Stimulated activated CD8-positive, alpha-beta memory T cell treated with anti-CD3 and anti-CD28 coated beads, Interleukin-2, amount 100 ng/mL, for 1 hour (primary cell): Measurements from ENCODE around the gene CCDC136.

Experiments used
- DNase-seq, 2 donors: peaks; one replicate each; pipeline ENCODE4 v3.0.0-alpha.2; 2020; ENCODE audit warnings: low read depth in 2 of 2

CCDC136 gene

DNA sequence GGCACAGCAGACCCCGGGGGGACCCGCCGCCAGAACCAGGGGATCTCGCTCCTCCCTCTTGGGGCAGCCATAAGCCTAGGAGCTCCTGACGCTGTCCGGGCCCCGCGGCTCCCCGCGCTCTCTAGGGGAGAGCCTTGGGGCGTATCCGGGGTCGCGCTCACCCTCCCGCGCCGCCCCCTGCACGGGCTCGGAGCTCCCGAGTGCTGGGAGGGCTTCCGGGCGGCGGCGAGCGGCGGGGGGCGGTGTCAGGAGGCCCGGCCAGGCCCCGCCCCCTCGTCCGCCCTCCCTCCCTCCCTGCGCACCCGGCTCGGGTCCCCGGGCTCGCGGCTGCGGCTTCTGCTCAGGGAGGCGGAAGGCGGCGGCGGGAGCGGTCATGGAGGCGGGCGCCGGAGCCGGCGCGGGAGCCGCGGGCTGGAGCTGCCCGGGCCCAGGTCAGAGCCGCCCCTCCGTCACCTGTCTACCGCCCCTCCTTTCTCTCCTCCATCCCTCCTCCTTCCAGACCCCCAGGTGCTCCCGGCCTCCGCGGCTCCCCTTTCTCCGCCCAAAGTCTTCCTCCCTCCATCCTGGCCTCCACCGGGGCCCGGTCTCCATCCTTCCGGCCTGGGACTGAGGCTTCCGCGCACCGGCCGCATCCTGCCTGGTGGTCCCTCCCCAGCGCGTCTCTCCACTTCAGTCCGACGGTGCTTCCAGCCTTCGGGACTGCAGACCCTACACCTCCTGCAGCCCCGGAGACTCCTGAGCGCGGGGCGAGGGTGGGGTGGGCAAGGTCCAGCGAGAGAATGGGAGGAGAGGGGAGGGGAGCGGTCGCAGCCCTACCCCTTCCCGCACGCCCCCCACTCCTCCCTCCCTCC lies at the start of gene CCDC136:
Gene CCDC136, plus strand, starts transcription at position 848 of the 851 bp plus-strand sequence. CDS start 444 bp downstream, outside the sequence.
- DNase-seq, result peak; percentile 52 to 67

DNA sequence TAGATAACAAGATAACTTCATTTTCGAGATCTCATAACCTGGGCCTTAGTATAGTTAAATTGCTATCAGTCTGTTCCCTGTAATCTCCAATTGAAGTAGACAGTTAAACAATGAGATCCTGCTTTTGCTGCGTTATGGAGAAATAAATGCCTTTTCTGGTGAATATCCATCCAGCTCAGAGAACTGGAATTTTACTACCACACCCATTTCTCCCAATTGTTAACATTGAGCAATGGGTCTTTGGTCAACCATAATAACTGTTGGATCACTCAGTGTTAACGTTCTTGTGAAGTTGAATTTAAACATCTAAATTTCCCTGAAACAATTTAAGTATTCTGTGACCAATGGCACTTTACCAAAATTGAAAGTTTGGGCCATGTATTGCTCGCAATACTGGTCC lies 49.6 kb upstream of the CCDC136 start:
- no peak for DNase-seq

GRCh38 chr7:128743112-128743772 lies 48.5 kb upstream of the CCDC136 start:
- no peak for DNase-seq

- no peak for DNase-seq
These were observed 47.3 kb upstream of the CCDC136 start for GRCh38 chr7:128744366-128744905.

DNA sequence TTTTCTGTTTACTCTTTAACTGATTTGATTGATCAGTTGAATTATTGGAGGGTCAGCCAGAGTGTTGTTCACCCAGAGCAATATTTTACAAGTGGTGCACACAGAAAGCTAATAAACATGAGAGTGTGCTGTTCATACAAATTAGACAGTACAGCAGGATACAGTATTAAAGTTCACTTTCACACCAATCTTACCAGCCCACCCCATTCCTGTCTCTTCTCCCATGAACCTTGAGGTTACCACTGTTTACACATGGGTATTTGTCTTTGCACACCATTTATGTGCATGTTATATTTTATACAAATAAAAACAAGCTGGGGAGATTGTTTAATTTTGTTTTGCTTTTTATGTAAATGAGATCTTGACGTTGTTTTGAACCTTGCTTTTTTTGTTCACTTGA lies 46.1 kb upstream of the CCDC136 start:
- DNase-seq, result no peak

GRCh38 chr7:128747327-128748079 lies 44.3 kb upstream of the CCDC136 start:
- no peak for DNase-seq

DNA sequence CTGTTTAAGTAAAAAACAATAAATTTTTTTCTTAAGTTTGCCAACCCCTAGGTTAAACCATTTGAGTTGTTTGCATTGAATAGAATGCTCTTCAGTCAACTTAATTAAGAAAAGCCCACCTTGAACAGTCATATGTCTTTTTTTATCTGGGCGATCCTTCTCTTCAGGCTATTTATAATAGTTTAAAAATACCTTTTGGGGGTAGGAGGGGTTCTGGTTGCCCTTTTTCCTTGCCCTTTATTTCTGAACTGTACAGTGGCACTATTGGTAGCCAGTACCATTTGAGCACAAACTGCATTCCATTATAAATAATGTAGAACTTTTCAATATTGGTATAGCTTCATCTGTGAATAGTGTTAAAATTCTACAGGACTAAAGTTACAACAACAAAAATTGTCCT lies 39.5 kb upstream of the CCDC136 start:
- DNase-seq, result no peak

DNA sequence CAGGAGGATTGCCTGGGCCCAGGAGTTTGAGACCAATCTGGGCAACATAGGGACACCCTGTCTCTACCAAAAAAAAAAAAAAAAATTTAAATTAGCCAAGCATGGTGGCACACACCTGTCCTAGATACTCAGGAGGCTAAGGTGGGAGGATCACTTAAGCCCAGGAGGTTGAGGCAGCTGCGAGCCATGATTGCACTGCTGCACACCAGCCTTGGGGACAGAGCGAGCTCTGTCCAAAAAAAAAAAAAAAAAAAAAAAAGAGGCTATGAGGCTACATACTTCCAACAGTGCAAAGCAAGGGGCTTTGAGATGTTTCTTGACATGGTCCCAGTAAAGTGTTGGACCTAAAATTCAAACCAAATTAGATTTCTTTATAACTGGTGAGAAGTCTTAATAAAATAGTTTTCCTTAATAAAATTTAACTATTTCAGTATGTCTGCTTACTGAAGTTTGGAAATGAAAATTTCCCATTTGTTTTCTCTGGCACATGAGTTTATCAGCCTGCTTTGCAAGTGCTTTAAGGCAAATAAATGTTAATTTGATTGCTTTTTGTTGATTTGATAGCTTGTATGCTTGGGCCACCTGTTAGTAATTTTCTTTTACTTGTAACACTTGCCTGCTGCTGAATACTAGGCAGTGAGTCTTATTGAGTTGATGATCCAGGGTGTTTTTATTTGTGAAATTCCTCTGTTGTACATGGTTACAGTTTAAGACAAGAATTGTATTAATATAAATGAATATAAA lies 36.5 kb upstream of the CCDC136 start:
- no peak for DNase-seq

DNA sequence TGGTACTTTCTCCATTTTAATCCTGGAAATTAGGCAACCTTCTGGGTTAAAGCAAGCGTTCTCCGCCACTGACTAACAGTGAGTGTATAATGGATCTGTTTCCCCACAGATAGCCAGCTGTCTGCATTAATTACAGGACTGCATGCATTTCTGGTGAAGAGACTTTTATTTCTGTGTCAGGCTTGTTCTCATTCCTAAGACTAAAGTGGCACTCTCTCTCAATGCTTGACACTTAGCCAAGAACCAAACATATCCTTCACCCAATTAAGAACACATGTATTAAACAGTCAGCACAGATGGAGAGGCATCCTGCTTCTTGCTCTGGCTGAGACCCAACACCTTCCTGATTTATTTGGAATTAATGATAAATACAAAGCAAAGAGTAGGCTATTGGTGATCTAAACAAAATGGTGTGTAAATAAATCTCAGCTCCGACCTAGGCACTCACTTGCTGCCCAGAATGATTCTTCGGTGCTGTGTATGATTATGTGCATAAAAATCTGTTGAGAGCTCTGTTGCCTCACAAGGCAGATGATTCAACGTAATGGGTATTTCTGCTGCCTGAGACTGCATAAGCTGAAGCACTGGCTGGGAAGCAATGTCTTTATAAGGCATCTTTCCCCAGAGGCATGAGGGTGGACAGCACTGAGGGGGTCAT lies 35.8 kb upstream of the CCDC136 start:
- no peak for DNase-seq

DNA sequence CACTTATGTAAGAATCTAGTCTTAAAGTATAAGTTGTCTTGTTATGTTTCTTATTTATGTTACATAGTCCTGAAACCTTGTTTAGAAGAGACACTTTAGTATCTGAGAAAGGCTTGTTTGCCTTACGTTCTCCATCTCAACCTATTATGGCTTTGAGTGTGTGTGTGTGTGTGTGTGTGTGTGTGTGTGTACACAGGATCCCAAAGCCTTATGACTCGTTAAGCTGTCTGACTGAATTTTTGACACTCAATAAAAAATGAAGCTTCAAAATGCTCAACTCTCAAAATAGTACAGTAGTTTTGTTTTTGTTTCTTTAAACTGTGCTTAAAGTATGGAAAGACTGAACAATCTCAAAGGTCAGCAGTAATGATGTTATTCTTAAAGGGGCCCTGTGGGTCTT lies 34.6 kb upstream of the CCDC136 start:
- DNase-seq, result no peak

DNA sequence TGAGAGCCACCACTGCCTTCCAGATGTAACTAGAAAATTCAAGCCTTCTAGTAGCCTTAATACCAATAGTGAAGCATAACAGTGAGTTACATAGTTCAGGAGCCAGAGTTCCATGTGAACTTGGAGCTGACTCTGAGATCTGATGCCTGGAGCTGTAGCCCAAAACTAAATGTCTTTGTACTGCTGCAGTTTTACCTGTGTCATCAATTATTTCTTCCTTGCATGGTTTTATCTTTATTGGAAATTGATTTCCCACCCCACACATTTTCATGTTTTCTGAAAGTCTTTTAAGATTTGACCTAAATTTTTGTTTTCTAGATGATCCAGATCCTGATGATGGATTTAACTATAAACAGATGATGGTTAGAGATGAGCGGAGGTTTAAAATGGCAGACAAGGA lies 33.2 kb upstream of the CCDC136 start:
- DNase-seq, result no peak

- DNase-seq, result no peak
These were observed 32.5 kb upstream of the CCDC136 start for GRCh38 chr7:128759242-128759641.

DNA sequence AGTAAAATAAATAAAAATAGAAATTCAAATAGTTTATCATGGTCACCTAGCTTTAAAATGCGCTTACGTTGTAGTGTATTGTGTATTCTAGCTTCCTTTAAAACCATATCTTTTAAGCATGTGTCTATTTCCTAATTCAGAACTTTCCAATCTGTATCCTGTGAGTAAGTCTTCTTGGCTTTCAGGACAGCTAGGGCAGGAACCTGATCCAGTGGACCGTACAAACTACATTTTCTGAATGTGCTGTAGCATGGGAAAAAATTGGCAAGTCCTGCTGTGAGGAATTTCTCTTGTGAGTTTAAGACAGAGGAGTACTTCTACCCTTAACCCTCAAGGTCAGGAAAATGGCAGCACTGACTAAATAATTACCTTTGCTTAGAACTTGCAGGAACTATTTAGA lies 28.2 kb upstream of the CCDC136 start:
- no peak for DNase-seq

DNA sequence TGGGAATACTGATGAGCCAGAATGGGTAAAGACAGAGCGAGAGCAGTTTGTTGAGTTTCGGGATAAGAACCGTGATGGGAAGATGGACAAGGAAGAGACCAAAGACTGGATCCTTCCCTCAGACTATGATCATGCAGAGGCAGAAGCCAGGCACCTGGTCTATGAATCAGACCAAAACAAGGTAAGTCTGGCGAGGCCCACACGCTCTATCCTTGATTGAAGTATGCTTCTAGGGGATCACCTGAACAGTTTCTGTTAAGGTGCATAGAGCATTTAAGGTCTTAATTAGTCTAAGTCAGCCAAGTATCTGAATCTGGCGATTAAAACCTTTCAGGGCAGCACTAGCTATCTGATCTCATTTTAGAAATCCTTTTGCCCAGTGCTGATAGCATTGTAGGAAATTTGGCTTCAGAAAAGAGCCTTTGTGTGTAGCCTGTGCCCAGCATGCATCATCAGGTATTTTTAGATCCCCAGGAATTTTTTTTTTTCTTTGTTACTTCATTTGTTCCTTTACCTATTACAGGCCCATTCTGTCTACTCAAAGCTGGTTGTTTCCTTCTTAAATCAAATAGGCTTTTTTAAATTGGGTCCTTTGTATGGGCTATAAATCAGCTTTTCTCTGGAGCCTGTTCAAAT lies 24.2 kb upstream of the CCDC136 start:
- no peak for DNase-seq

DNA sequence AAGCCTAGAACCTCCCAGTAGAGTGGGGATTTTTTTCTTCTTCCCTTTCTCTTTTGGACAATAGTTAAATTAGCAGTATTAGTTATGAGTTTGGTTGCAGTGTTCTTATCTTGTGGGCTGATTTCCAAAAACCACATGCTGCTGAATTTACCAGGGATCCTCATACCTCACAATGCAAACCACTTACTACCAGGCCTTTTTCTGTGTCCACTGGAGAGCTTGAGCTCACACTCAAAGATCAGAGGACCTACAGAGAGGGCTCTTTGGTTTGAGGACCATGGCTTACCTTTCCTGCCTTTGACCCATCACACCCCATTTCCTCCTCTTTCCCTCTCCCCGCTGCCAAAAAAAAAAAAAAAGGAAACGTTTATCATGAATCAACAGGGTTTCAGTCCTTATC lies 21.5 kb upstream of the CCDC136 start:
- no peak for DNase-seq

GRCh38 chr7:128773604-128774003 lies 18.2 kb upstream of the CCDC136 start:
- no peak for DNase-seq

GRCh38 chr7:128774029-128774689 lies 17.6 kb upstream of the CCDC136 start:
- DNase-seq, result no peak

DNA sequence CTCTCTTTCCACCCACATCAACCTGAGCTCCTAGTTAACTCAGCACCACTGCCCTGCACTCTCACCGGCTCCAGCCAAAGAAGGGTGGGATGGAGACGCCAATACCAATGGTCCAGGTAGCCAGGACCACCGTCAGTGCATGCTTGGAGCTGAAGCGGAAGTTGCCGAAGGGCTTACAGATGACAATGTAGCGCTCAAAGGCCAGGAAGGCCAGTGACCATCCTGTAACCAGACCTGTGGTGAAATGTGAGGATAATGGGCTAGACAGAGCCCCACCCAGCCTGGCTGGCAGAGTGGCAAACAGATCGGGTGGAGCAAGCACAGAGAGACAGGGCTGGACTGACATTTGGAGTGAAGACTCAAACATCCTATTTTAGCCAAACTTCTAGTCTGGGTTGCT lies 16.8 kb upstream of the CCDC136 start:
- no peak for DNase-seq

- DNase-seq, result no peak
These were observed 15.9 kb upstream of the CCDC136 start, which contains the start of gene OPN1SW for GRCh38 chr7:128775744-128776474. OPN1SW (minus strand) TSS chr7:128775794; CDS start chr7:128775781, 13 bp downstream.
